PFSK-1 (cell line): ENCODE results near the gene TTC34.

Experiments
- POLR2AphosphoS5 ChIP-seq: IDR thresholded peaks from 2 replicates; pipeline ENCODE4 v1.6.1; 2012; ENCODE audit warnings: low read depth, mild to moderate bottlenecking, control low read depth, low read length, moderate library complexity
- SIN3A ChIP-seq: IDR thresholded peaks from 2 replicates; pipeline ENCODE4 v1.6.1; 2012; ENCODE audit warnings: mild to moderate bottlenecking, low read length, moderate library complexity, borderline replicate concordance; ENCODE audit not compliant: insufficient read depth

DNA sequence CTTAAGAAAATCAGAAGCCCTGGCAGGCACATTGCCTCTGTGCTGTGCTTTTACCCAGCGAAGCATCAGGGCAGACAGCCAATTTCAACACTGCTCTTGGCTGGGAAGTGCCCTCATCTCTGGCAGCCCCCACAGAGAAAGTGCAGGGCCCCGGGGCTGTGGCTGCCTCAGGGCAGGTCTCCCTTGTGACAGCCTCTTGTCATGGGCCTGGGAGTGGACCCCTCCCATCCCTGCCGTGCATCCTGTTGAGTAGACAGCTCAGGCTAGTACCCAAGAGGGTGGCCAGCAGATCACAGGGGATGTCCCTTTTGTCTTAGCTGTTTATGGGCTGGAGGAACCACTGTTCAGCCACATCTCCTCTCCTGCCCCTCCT is 23.3 kb downstream of the TTC34 start:
- TF ChIP-seq POLR2AphosphoS5 (no peak), SIN3A (no peak)
